GM13976 (cell line): ENCODE data around the gene LRIT1.

Source experiments
- DNase-seq: peaks from one replicate; pipeline ENCODE4 v3.0.0; 2012; ENCODE audit warnings: low spot score
- CTCF ChIP-seq: IDR thresholded peaks from 2 replicates; pipeline ENCODE4 v1.5.1; 2012; ENCODE audit warnings: borderline replicate concordance, mild to moderate bottlenecking; ENCODE audit not compliant: insufficient read depth; ENCODE audit errors: extremely low read depth, missing control alignments, control extremely low read depth
- in situ Hi-C: fragments of 300-500 bp; cut with MboI; formaldehyde crosslinking; loops from one replicate; pipeline ENCODE4 v1.12.0; 2022; ENCODE audit warnings: low sequenced_read_pairs, mixed read lengths, inconsistent platforms; ENCODE audit not compliant: unreplicated experiment

Gene LRIT1

GRCh38 chr10:84202349-84202748 lies 39.0 kb downstream of the LRIT1 start:
- in situ Hi-C loops = loop anchor here (10.0 kb wide), 1 partner anchor 58 kb away; no protein-coding TSS in a partner anchor
- TF ChIP-seq CTCF = no peak
- no peak for DNase-seq

- TF ChIP-seq CTCF = no peak
- no peak for DNase-seq
- in situ Hi-C loops = loop anchor here (10.0 kb wide), 1 partner anchor 57 kb away; no protein-coding TSS in a partner anchor
Observed at GRCh38 chr10:84201682-84202081, 39.7 kb downstream of the LRIT1 start.

GRCh38 chr10:84201244-84201606 lies 40.1 kb downstream of the LRIT1 start:
- in situ Hi-C loops = loop anchor here (10.0 kb wide), 1 partner anchor 56 kb away; no protein-coding TSS in a partner anchor
- no peak for TF ChIP-seq CTCF
- DNase-seq = no peak

GRCh38 chr10:84200537-84201243 lies 40.7 kb downstream of the LRIT1 start:
- no peak for DNase-seq
- TF ChIP-seq CTCF = no peak
- in situ Hi-C loops = loop anchor here (10.0 kb wide), 1 partner anchor 56 kb away; no protein-coding TSS in a partner anchor

- in situ Hi-C loops = no loop called here
- TF ChIP-seq CTCF = no peak
- no peak for DNase-seq
Observed at GRCh38 chr10:84198206-84198915, 43.0 kb downstream of the LRIT1 start.

GRCh38 chr10:84197643-84198042 lies 43.7 kb downstream of the LRIT1 start:
- in situ Hi-C loops = no loop called here
- no peak for TF ChIP-seq CTCF
- no peak for DNase-seq
